CD4-positive, alpha-beta T cell treated with Interleukin-2 at 100 ng/mL for 4 hours (primary cell): ENCODE results near the gene SEMA4G.
A peak's percentile ranks its signal among the peaks of the same experiment; 100 is the strongest.

Experiments
- DNase-seq: peaks from one replicate; pipeline ENCODE4 v3.0.0-alpha.2; 2020; ENCODE audit warnings: low spot score

Gene SEMA4G

GRCh38 chr10:100969187-100970075 lies at the start of gene SEMA4G:
SEMA4G (plus strand) TSS chr10:100969504; CDS start chr10:100972913, 3,409 bp downstream.
- peak; percentile 26 for DNase-seq

- DNase-seq: no peak
These were observed 45.7 kb upstream of the SEMA4G start for GRCh38 chr10:100923580-100923979.

GRCh38 chr10:100927266-100927665 lies 42.0 kb upstream of the SEMA4G start:
- DNase-seq: no peak

GRCh38 chr10:100928039-100928438 lies 41.3 kb upstream of the SEMA4G start:
- no peak for DNase-seq

- DNase-seq: no peak
These were observed 38.9 kb upstream of the SEMA4G start for GRCh38 chr10:100930368-100930767.

GRCh38 chr10:100934084-100934659 lies 35.1 kb upstream of the SEMA4G start:
- DNase-seq: peak; percentile 10

GRCh38 chr10:100939763-100940344 lies 29.4 kb upstream of the SEMA4G start:
- no peak for DNase-seq

GRCh38 chr10:100942229-100942628 lies 27.1 kb upstream of the SEMA4G start:
- no peak for DNase-seq

GRCh38 chr10:100943508-100943907 lies 25.8 kb upstream of the SEMA4G start:
- no peak for DNase-seq

- DNase-seq: no peak
These were observed 23.6 kb upstream of the SEMA4G start for GRCh38 chr10:100945754-100946153.

- no peak for DNase-seq
These were observed 20.4 kb upstream of the SEMA4G start for GRCh38 chr10:100948916-100949315.

- DNase-seq: no peak
These were observed 9.1 kb upstream of the SEMA4G start for GRCh38 chr10:100960251-100960650.

- no peak for DNase-seq
These were observed 6.8 kb upstream of the SEMA4G start for GRCh38 chr10:100962351-100963080.

- no peak for DNase-seq
These were observed 5.5 kb upstream of the SEMA4G start for GRCh38 chr10:100963826-100964225.

GRCh38 chr10:100965820-100966219 lies 3.5 kb upstream of the SEMA4G start:
- DNase-seq: no peak

- no peak for DNase-seq
These were observed 2.4 kb upstream of the SEMA4G start for GRCh38 chr10:100966887-100967286.

- DNase-seq: no peak
These were observed 2.0 kb upstream of the SEMA4G start for GRCh38 chr10:100967332-100967731.

- no peak for DNase-seq
These were observed 1.1 kb upstream of the SEMA4G start for GRCh38 chr10:100968062-100968736.

GRCh38 chr10:100968863-100969186 lies 479 bp upstream of the SEMA4G start:
- no peak for DNase-seq

- DNase-seq: peak; percentile 17
These were observed 991 bp downstream of the SEMA4G start for GRCh38 chr10:100970076-100970913.
